HUDEP-2 (cell line): Measurements from ENCODE around the gene UTP18.

Experiments
- DNase-seq, 76 experiments: peaks; one replicate each; lab custom pipeline; 2025; ENCODE audit not compliant: unreplicated experiment in 76 of 76; lab: John Stamatoyannopoulos, UW

The UTP18 gene

GRCh38 chr17:51325471-51325870, 65.1 kb downstream of the UTP18 start:
- peak in 1 of 76 experiments; percentile 12 for DNase-seq

- peak in 50 of 76 experiments; percentile 5 to 79 (median 26) for DNase-seq
Measured at GRCh38 chr17:51330861-51331503, 70.6 kb downstream of the UTP18 start.

- DNase-seq: no peak
Measured at GRCh38 chr17:51335006-51335590, 74.8 kb downstream of the UTP18 start.

- peak in 30 of 76 experiments; percentile 2 to 64 (median 20) for DNase-seq
Measured at GRCh38 chr17:51335883-51336822, 75.8 kb downstream of the UTP18 start.

GRCh38 chr17:51341457-51341856, 81.1 kb downstream of the UTP18 start:
- no peak for DNase-seq

- peak in 1 of 76 experiments; percentile 21 for DNase-seq
Measured at GRCh38 chr17:51342257-51342656, 81.9 kb downstream of the UTP18 start.

GRCh38 chr17:51344532-51344931, 84.2 kb downstream of the UTP18 start:
- DNase-seq: no peak

GRCh38 chr17:51346218-51346982, 86.1 kb downstream of the UTP18 start:
- DNase-seq: no peak
